ENCODE measurements around the gene MCUR1. TPM values are rescaled to one million over a fixed set of nuclear protein-coding genes. Genes with fewer than 3 reads are reported as not detected.

The MCUR1 gene
- total and polyA plus RNA-seq, 10 of the 15 experiments (the other 5 are each of a cell fraction or from before 2014, with no cell fraction given) = 4.4 to 43.9 (median 18.3) TPM

DNA sequence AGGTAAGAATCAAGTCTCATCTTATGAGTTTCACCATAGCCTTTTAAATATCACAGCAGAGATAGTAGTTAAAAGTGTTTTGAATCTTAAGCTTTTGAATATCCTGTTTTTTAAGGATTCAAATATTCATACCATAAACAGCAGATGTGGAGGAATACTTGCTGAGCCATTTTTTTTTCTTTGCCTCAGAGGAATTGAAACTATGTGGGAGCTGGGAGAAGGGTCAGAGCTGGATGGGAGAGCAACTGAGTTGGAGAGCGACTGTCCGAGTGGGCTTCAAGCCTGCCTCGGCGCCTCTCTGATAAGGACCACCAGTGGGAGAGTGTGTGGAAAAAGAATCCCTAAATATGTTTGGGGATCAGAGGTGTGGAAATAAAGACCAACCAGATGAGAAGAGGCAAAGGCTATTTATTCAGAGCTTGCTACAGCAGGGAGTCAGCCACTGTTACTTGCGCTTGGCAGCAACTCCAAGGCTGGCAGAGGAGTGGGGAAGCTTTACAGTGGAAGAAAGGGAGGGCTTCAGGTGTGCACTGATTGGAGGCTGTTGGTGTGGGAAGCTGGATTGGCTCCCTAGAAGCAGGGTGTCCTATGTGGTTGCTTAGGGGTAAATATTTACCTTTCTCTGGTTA is 34.3 kb upstream of the MCUR1 start:
- TF ChIP-seq, protein P1, sequence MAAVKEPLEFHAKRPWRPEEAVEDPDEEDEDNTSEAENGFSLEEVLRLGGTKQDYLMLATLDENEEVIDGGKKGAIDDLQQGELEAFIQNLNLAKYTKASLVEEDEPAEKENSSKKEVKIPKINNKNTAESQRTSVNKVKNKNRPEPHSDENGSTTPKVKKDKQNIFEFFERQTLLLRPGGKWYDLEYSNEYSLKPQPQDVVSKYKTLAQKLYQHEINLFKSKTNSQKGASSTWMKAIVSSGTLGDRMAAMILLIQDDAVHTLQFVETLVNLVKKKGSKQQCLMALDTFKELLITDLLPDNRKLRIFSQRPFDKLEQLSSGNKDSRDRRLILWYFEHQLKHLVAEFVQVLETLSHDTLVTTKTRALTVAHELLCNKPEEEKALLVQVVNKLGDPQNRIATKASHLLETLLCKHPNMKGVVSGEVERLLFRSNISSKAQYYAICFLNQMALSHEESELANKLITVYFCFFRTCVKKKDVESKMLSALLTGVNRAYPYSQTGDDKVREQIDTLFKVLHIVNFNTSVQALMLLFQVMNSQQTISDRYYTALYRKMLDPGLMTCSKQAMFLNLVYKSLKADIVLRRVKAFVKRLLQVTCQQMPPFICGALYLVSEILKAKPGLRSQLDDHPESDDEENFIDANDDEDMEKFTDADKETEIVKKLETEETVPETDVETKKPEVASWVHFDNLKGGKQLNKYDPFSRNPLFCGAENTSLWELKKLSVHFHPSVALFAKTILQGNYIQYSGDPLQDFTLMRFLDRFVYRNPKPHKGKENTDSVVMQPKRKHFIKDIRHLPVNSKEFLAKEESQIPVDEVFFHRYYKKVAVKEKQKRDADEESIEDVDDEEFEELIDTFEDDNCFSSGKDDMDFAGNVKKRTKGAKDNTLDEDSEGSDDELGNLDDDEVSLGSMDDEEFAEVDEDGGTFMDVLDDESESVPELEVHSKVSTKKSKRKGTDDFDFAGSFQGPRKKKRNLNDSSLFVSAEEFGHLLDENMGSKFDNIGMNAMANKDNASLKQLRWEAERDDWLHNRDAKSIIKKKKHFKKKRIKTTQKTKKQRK (IDR thresholded peaks at IDR 0.05; ENCODE audit: low read depth, low read length) = no peak
- TF ChIP-seq BCL3 (IDR thresholded peaks at IDR 0.05; ENCODE audit: borderline replicate concordance, insufficient read depth, low read depth, low read length, poor library complexity, severe bottlenecking) (no peak), ZNF217 (IDR thresholded peaks at IDR 0.05) (no peak), SREBF2 (IDR thresholded peaks at IDR 0.05; ENCODE audit: low read length) (no peak), DPF2 (IDR thresholded peaks at IDR 0.05) (no peak), SMC3 (IDR thresholded peaks at IDR 0.05; ENCODE audit: borderline replicate concordance, low read length) (no peak), FOS (IDR thresholded peaks at IDR 0.05; ENCODE audit: borderline replicate concordance, extremely low read depth, insufficient read length) (no peak), SREBF1 (IDR thresholded peaks at IDR 0.05; ENCODE audit: low read length) (no peak)
- no peak overlapping the region for H2AFZ ChIP-seq (ENCODE audit: control insufficient read depth, low read depth, low read length)
- BruUV-seq (replicated peaks) = no TSS peak
- in situ Hi-C loops (cut with MboI) (no loop called here), intact Hi-C loops (cut with micrococcal nuclease; ENCODE audit: unreplicated experiment) (no loop called here)
- ATAC-seq (no peak), DNase-seq (ENCODE audit: low read depth, low spot score) (no peak), FAIRE-seq (no peak)
- WGBS (ENCODE audit: insufficient coverage, insufficient replicate concordance, low lambda C conversion rate, missing lambda C conversion rate) = 94% methylated on average over 5 of the region's 5 CpGs
- CTCF ChIA-PET = interaction anchor here (0.9 kb wide), 1 partner anchor 54 kb away, joined by 3 read pairs; no protein-coding TSS in a partner anchor
- RAD21 ChIA-PET (ENCODE audit: unreplicated experiment) = no interaction called here
- H3K4me1 ChIP-seq (ENCODE audit: control insufficient read depth, insufficient read depth, low read length) = no peaks in the 10 kb centered on the region
- no peak overlapping the region for H3K27ac ChIP-seq (ENCODE audit: control insufficient read depth, insufficient read depth)
- no peaks in the 10 kb centered on the region for H3K27me3 ChIP-seq (replicated peaks in 1 of 2; ENCODE audit: control insufficient read depth in 2 of 2, insufficient read depth in 2 of 2, low read length in 1 of 2)
- POLR2A ChIA-PET = no interaction called here
- H3K79me2 ChIP-seq (ENCODE audit: control insufficient read depth, insufficient read depth, low read length) = no peaks in the 10 kb centered on the region
- no peak overlapping the region for H3K4me2 ChIP-seq (ENCODE audit: control insufficient read depth, insufficient read depth)
- H3K4me3 ChIP-seq = no peak overlapping the region
- no peaks in the 10 kb centered on the region for H4K20me1 ChIP-seq (ENCODE audit: control insufficient read depth, insufficient read depth)
- SMC1A ChIA-PET (ENCODE audit: uncharacterized antibody, unreplicated experiment) = interaction anchor here (1.1 kb wide), 1 partner anchor 190 kb away, joined by 3 read pairs; no protein-coding TSS in a partner anchor
- no peak overlapping the region for H3K9ac ChIP-seq (ENCODE audit: control insufficient read depth, insufficient read depth, low read length)
- no peaks in the 10 kb centered on the region for H3K36me3 ChIP-seq (ENCODE audit: control insufficient read depth in 2 of 2, insufficient read depth in 2 of 2, low read length in 1 of 2)
- no peaks in the 10 kb centered on the region; the same call in 2 of the 3 replicates for H3K9me3 ChIP-seq (replicated peaks; ENCODE audit: control insufficient read depth, insufficient read depth, low read length)

Measured in GM12878 (cell line).